ENCODE data around the gene ANKS3. TPM values are rescaled to one million over a fixed set of nuclear protein-coding genes. Genes with fewer than 3 reads are reported as not detected.

ANKS3 gene
- total and polyA plus RNA-seq, 2 donors (not counting 3 experiments of a cell fraction or from before 2014, with no cell fraction given) = 13.9 to 24.0 TPM

DNA sequence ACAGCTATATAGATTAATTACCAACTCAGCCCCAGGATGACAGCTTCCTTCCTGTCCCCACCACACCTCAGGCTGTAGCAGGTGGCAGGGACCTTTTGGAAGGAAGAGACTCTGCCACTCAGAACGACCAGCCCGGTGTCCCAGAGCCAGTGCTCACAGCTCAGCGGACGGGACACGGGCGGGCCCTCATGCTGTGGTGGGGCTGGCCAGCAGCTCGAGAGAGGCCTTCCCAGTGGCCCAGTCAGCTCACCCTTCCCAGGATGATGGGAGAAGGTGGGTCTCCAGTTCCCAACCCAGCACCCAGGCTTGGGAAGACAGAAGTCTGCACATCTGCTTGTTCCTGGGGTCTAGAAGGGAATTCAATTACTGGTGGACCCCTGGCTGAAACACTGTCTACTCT, 30.2 kb downstream of the ANKS3 start:
- intact Hi-C loops (cut with micrococcal nuclease) = no loop called here
- no peak overlapping the region for H3K9ac ChIP-seq (replicated peaks; ENCODE audit: extremely low read depth, insufficient read depth, low read length)
- H3K9me3 ChIP-seq (replicated peaks; ENCODE audit: control insufficient read depth, insufficient read depth, low read length) = no peaks in the 10 kb centered on the region
- H4K20me1 ChIP-seq (replicated peaks; ENCODE audit: control insufficient read depth, extremely low read depth, insufficient read depth, low read length) = no peaks in the 10 kb centered on the region
- no peaks in the 10 kb centered on the region for H3K79me2 ChIP-seq (ENCODE audit: control insufficient read depth, insufficient read depth, low read length)
- no peak overlapping the region for H3K27ac ChIP-seq (ENCODE audit: insufficient read depth, low read depth, low read length)
- BruUV-seq (replicated peaks) = no TSS peak
- H3K9me1 ChIP-seq (replicated peaks; ENCODE audit: control insufficient read depth, extremely low read depth, insufficient read depth, low read length) = no peaks in the 10 kb centered on the region
- dilution Hi-C loops (cut with MboI; ENCODE audit: extremely low pct_ligation_motif_present, low sequenced_read_pairs) = no loop called here
- no peak overlapping the region for H2AFZ ChIP-seq (ENCODE audit: low read depth, low read length)
- POLR2A ChIA-PET = interaction anchor here (0.7 kb wide), 1 partner anchor 1042 kb away, joined by 3 read pairs; no protein-coding TSS in a partner anchor
- no peaks in the 10 kb centered on the region for H3K27me3 ChIP-seq (ENCODE audit: control insufficient read depth in 2 of 2, insufficient read depth in 2 of 2, low read length in 2 of 2)
- H3K4me3 ChIP-seq (replicated peaks in 1 of 3; ENCODE audit: insufficient read depth in 1 of 3, low read depth in 1 of 3, low read length in 3 of 3) = no peak overlapping the region
- CTCF ChIA-PET = interaction anchor here (0.7 kb wide), 1 partner anchor 30 kb away, joined by 3 read pairs; the partner anchor contains the start of genes ANKS3 and DNAAF8
- TF ChIP-seq POLR2A (IDR thresholded peaks at IDR 0.05; ENCODE audit: low read depth, low read length) (no peak), JUN (IDR thresholded peaks at IDR 0.05; ENCODE audit: borderline replicate concordance, insufficient read depth, insufficient read length, low read depth) (no peak), GATA2 (IDR thresholded peaks at IDR 0.05; ENCODE audit: insufficient read depth, insufficient read length, low read depth, low read length) (no peak), EZH2 (IDR thresholded peaks at IDR 0.05; ENCODE audit: borderline replicate concordance, low read depth, low read length, severe bottlenecking) (no peak), MYC (IDR thresholded peaks at IDR 0.05; ENCODE audit: low read depth, low read length) (no peak), FOS (IDR thresholded peaks at IDR 0.05; ENCODE audit: borderline replicate concordance, insufficient read depth, low read length) (no peak), POLR2AphosphoS5 (IDR thresholded peaks at IDR 0.05; ENCODE audit: insufficient read depth, low read depth, low read length) (no peak)
- TF ChIP-seq, protein P1, sequence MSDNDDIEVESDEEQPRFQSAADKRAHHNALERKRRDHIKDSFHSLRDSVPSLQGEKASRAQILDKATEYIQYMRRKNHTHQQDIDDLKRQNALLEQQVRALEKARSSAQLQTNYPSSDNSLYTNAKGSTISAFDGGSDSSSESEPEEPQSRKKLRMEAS (IDR thresholded peaks at IDR 0.05; ENCODE audit: insufficient read depth, insufficient read length) = no peak
- TF ChIP-seq, protein P2, sequence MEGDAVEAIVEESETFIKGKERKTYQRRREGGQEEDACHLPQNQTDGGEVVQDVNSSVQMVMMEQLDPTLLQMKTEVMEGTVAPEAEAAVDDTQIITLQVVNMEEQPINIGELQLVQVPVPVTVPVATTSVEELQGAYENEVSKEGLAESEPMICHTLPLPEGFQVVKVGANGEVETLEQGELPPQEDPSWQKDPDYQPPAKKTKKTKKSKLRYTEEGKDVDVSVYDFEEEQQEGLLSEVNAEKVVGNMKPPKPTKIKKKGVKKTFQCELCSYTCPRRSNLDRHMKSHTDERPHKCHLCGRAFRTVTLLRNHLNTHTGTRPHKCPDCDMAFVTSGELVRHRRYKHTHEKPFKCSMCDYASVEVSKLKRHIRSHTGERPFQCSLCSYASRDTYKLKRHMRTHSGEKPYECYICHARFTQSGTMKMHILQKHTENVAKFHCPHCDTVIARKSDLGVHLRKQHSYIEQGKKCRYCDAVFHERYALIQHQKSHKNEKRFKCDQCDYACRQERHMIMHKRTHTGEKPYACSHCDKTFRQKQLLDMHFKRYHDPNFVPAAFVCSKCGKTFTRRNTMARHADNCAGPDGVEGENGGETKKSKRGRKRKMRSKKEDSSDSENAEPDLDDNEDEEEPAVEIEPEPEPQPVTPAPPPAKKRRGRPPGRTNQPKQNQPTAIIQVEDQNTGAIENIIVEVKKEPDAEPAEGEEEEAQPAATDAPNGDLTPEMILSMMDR (IDR thresholded peaks at IDR 0.05; ENCODE audit: extremely low read depth in 1 of 2, insufficient read depth in 1 of 2, low read depth in 1 of 2, low read length in 2 of 2) = no peak
- peaks cover 3 to 31% of the 10 kb centered on the region in 2 experiments for H3K36me3 ChIP-seq (ENCODE audit: control insufficient read depth in 2 of 2, extremely low read depth in 1 of 2, insufficient read depth in 2 of 2, low read length in 2 of 2)
- FAIRE-seq (no peak), DNase-seq (ENCODE audit: low read depth, low spot score) (no peak)
- H3K4me1 ChIP-seq (ENCODE audit: control insufficient read depth, extremely low read depth, insufficient read depth, low read length) = no peaks in the 10 kb centered on the region
- H3K4me2 ChIP-seq (ENCODE audit: insufficient read depth, low read length) = no peak overlapping the region
